HG02571 (cell line): ENCODE measurements around the gene NLGN4X.
"Not testable (repeated sequence)": the region's sequence is repeated elsewhere in the genome, so short reads cannot be mapped to it uniquely, and the experiment has no call there.

Experiments used
- ATAC-seq: cut with Tn5 transposase; IDR thresholded peaks from one replicate; pipeline ENCODE4 v1.9.1; 2021; ENCODE audit warnings: mild to moderate bottlenecking, moderate library complexity; ENCODE audit not compliant: unreplicated experiment

The NLGN4X gene

GRCh38 chrX:6015423-6015822, 213.2 kb downstream of the NLGN4X start:
- no peak for ATAC-seq

GRCh38 chrX:6012357-6012756, 216.3 kb downstream of the NLGN4X start:
- ATAC-seq = no peak

- ATAC-seq = no peak
Observed at GRCh38 chrX:6005856-6006255, 222.8 kb downstream of the NLGN4X start.

- ATAC-seq = no peak
Observed at GRCh38 chrX:6004529-6004928, 224.1 kb downstream of the NLGN4X start.

- no peak for ATAC-seq
Observed at GRCh38 chrX:6002056-6002455, 226.6 kb downstream of the NLGN4X start.

- ATAC-seq = no peak
Observed at GRCh38 chrX:5998901-5999300, 229.8 kb downstream of the NLGN4X start.

GRCh38 chrX:5998456-5998855, 230.2 kb downstream of the NLGN4X start:
- no peak for ATAC-seq

- ATAC-seq = no peak
Observed at GRCh38 chrX:5991393-5991792, 237.3 kb downstream of the NLGN4X start.

- ATAC-seq = no peak
Observed at GRCh38 chrX:5979338-5979737, 249.3 kb downstream of the NLGN4X start.

- ATAC-seq = no peak
Observed at GRCh38 chrX:5976332-5976731, 252.3 kb downstream of the NLGN4X start.

GRCh38 chrX:5971300-5971699, 257.4 kb downstream of the NLGN4X start:
- no peak for ATAC-seq

- ATAC-seq = no peak
Observed at GRCh38 chrX:5965406-5965805, 263.3 kb downstream of the NLGN4X start.

GRCh38 chrX:5959286-5959685, 269.4 kb downstream of the NLGN4X start:
- no peak for ATAC-seq

- no peak for ATAC-seq
Observed at GRCh38 chrX:5958523-5958922, 270.1 kb downstream of the NLGN4X start.

GRCh38 chrX:5957506-5957905, 271.2 kb downstream of the NLGN4X start:
- no peak for ATAC-seq

GRCh38 chrX:5936438-5936837, 292.2 kb downstream of the NLGN4X start:
- ATAC-seq = no peak

- ATAC-seq = no peak
Observed at GRCh38 chrX:5928224-5928623, 300.4 kb downstream of the NLGN4X start.

GRCh38 chrX:5916945-5917344, 311.7 kb downstream of the NLGN4X start:
- no peak for ATAC-seq

GRCh38 chrX:5915783-5916182, 312.9 kb downstream of the NLGN4X start:
- ATAC-seq = no peak

GRCh38 chrX:5907207-5907606, 321.5 kb downstream of the NLGN4X start:
- ATAC-seq = no peak

GRCh38 chrX:5903586-5904190, 325.0 kb downstream of the NLGN4X start:
- ATAC-seq = not testable (repeated sequence)

- ATAC-seq = no peak
Observed at GRCh38 chrX:5898463-5898862, 330.2 kb downstream of the NLGN4X start.

GRCh38 chrX:5891378-5891777, 337.3 kb downstream of the NLGN4X start:
- ATAC-seq = no peak
